H9 (cell line): ENCODE measurements around the gene FGD6. TPM values are rescaled to one million over a fixed set of nuclear protein-coding genes. Genes with fewer than 3 reads are reported as not detected.
A peak's percentile ranks its signal among the peaks of the same experiment; 100 is the strongest.

Experiments
- DNase-seq: peaks from one replicate; pipeline ENCODE4 v3.0.0-alpha.2; 2017
- H2AFZ ChIP-seq: one replicate; pipeline ENCODE4 v1.6.1; 2013; ENCODE audit warnings: mild to moderate bottlenecking, low read length, control low read depth, moderate library complexity
- H2AK5ac ChIP-seq: 2 replicates; pipeline ENCODE4 v1.6.1; 2013; ENCODE audit warnings: low read length, control low read depth, mixed read lengths; ENCODE audit not compliant: insufficient read length
- H2BK120ac ChIP-seq: one replicate; pipeline ENCODE4 v1.6.1; 2013; ENCODE audit warnings: low read depth, mild to moderate bottlenecking, low read length, control low read depth, inconsistent platforms; ENCODE audit not compliant: poor library complexity, severe bottlenecking
- H2BK12ac ChIP-seq: 2 replicates; pipeline ENCODE4 v1.6.1; 2013; ENCODE audit warnings: low read length, control low read depth, mixed read lengths, low read depth; ENCODE audit not compliant: insufficient read length
- H2BK15ac ChIP-seq: 2 replicates; pipeline ENCODE4 v1.6.1; 2013; ENCODE audit warnings: low read depth, low read length, control low read depth
- H2BK20ac ChIP-seq: one replicate; pipeline ENCODE4 v1.6.1; 2013; ENCODE audit warnings: low read depth, mild to moderate bottlenecking, low read length, control low read depth, inconsistent platforms; ENCODE audit not compliant: poor library complexity, severe bottlenecking
- H2BK5ac ChIP-seq: 2 replicates; pipeline ENCODE4 v1.6.1; 2013; ENCODE audit warnings: low read length, control low read depth, mixed read lengths; ENCODE audit not compliant: insufficient read length
- H3K14ac ChIP-seq: 2 replicates; pipeline ENCODE4 v1.6.1; 2013; ENCODE audit warnings: low read length, control low read depth; ENCODE audit not compliant: insufficient read depth
- H3K18ac ChIP-seq: 2 replicates; pipeline ENCODE4 v1.6.1; 2013; ENCODE audit warnings: low read depth, mild to moderate bottlenecking, mixed read lengths, low read length, control low read depth; ENCODE audit not compliant: insufficient read length
- H3K23ac ChIP-seq: 2 replicates; pipeline ENCODE4 v1.6.1; 2013; ENCODE audit warnings: low read length, control low read depth, mixed read lengths, low read depth; ENCODE audit not compliant: insufficient read length
- H3K23me2 ChIP-seq: 2 replicates; pipeline ENCODE4 v1.6.1; 2013; ENCODE audit warnings: low read depth, mild to moderate bottlenecking, mixed read lengths, low read length, control low read depth; ENCODE audit not compliant: insufficient read length, poor library complexity, severe bottlenecking
- H3K27ac ChIP-seq: 2 replicates; pipeline ENCODE4 v1.5.1; 2013; ENCODE audit warnings: low read length, control low read depth, mixed read lengths, low read depth; ENCODE audit not compliant: insufficient read length
- H3K27me3 ChIP-seq: 2 replicates; pipeline ENCODE4 v1.6.1; 2013; ENCODE audit warnings: low read length, control low read depth, inconsistent platforms; ENCODE audit not compliant: insufficient read depth
- H3K4ac ChIP-seq: 2 replicates; pipeline ENCODE4 v1.6.1; 2013; ENCODE audit warnings: low read depth, mild to moderate bottlenecking, control low read depth, inconsistent platforms, low read length, moderate library complexity
- H3K4me1 ChIP-seq: 2 replicates; pipeline ENCODE4 v1.6.1; 2013; ENCODE audit warnings: low read length, control low read depth, inconsistent platforms; ENCODE audit not compliant: insufficient read depth
- H3K4me2 ChIP-seq: 2 replicates; pipeline ENCODE4 v1.6.1; 2013; ENCODE audit warnings: low read length, control low read depth, mixed read lengths; ENCODE audit not compliant: insufficient read length, insufficient read depth
- H3K56ac ChIP-seq: 2 replicates; pipeline ENCODE4 v1.6.1; 2013; ENCODE audit warnings: low read depth, mild to moderate bottlenecking, mixed read lengths, low read length, control low read depth; ENCODE audit not compliant: insufficient read length
- H3K79me1 ChIP-seq: 2 replicates; pipeline ENCODE4 v1.6.1; 2013; ENCODE audit warnings: low read depth, mild to moderate bottlenecking, moderate library complexity, low read length, control low read depth, inconsistent platforms; ENCODE audit not compliant: insufficient read depth, poor library complexity, severe bottlenecking
- H3K79me2 ChIP-seq: 2 replicates; pipeline ENCODE4 v1.6.1; 2013; ENCODE audit warnings: low read length, control low read depth, inconsistent platforms; ENCODE audit not compliant: insufficient read depth
- H3K9ac ChIP-seq: 2 replicates; pipeline ENCODE4 v1.6.1; 2013; ENCODE audit warnings: low read length, control low read depth, mixed read lengths; ENCODE audit not compliant: insufficient read length; ENCODE audit errors: extremely low read depth
- H3K9me3 ChIP-seq: one replicate; pipeline ENCODE4 v1.6.1; 2013; ENCODE audit warnings: low read depth, low read length, inconsistent platforms; ENCODE audit not compliant: control insufficient read depth
- H3T11ph ChIP-seq: one replicate; pipeline ENCODE4 v1.6.1; 2013; ENCODE audit warnings: mild to moderate bottlenecking, low read length, control low read depth, inconsistent platforms
- H4K20me1 ChIP-seq: one replicate; pipeline ENCODE4 v1.6.1; 2013; ENCODE audit not compliant: control insufficient read depth, insufficient read length, insufficient read depth
- H4K5ac ChIP-seq: 2 replicates; pipeline ENCODE4 v1.6.1; 2013; ENCODE audit warnings: low read depth, mild to moderate bottlenecking, mixed read lengths, low read length, control low read depth; ENCODE audit not compliant: insufficient read length
- H4K8ac ChIP-seq: replicated peaks from 2 replicates; pipeline ENCODE4 v1.6.1; 2013; ENCODE audit warnings: low read length, control low read depth, mixed read lengths, low read depth; ENCODE audit not compliant: insufficient read length
- H4K91ac ChIP-seq: 2 replicates; pipeline ENCODE4 v1.6.1; 2013; ENCODE audit warnings: low read depth, mild to moderate bottlenecking, moderate library complexity, mixed read lengths, low read length, control low read depth; ENCODE audit not compliant: insufficient read length
- H3K27ac Mint-ChIP-seq, 3 experiments: 2 replicates in 2 of 3; 3 replicates in 1 of 3; pipeline ENCODE4 v1.8.0; 2020 to 2021; ENCODE audit warnings: mixed read lengths in 3 of 3, mild to moderate bottlenecking in 1 of 3, moderate library complexity in 1 of 3
- H3K27me3 Mint-ChIP-seq: 2 replicates; pipeline ENCODE4 v1.8.0; 2021; ENCODE audit warnings: low read depth, mild to moderate bottlenecking, moderate library complexity, mixed read lengths
- H3K36me3 Mint-ChIP-seq, 3 experiments: 2 replicates in 2 of 3; 3 replicates in 1 of 3; pipeline ENCODE4 v1.8.0; 2020 to 2021; ENCODE audit warnings: low read depth in 3 of 3, mixed read lengths in 3 of 3; ENCODE audit not compliant: insufficient read depth in 1 of 3
- H3K4me1 Mint-ChIP-seq, 2 experiments: 2 replicates each; pipeline ENCODE4 v1.8.0; 2020; ENCODE audit warnings: mixed read lengths in 2 of 2
- H3K4me3 Mint-ChIP-seq, 2 experiments: 2 replicates in 1 of 2; 3 replicates in 1 of 2; pipeline ENCODE4 v1.8.0; 2020 to 2021; ENCODE audit warnings: mild to moderate bottlenecking in 2 of 2, mixed read lengths in 2 of 2, moderate library complexity in 1 of 2
- H3K9me3 Mint-ChIP-seq, 2 experiments: 2 replicates in 1 of 2; 3 replicates in 1 of 2; pipeline ENCODE4 v1.8.0; 2020; ENCODE audit warnings: mild to moderate bottlenecking in 2 of 2, mixed read lengths in 2 of 2, moderate library complexity in 1 of 2
- WGBS: extraction: QIAGEN DNeasy Blood & Tissue Kit; methylation state at CpG from one replicate; pipeline ENCODE4 v1.1.7; 2013; ENCODE audit warnings: missing lambda C conversion rate, low lambda C conversion rate, mixed read lengths; ENCODE audit not compliant: insufficient read length; ENCODE audit errors: extremely low coverage; 5-methylcytosine and 5-hydroxymethylcytosine counted together
- total RNA-seq: library from RNA; stranded (reverse); gene quantifications from 2 replicates; pipeline ENCODE4 v1.2.1, GENCODE V29; 2021
- TF ChIP-seq, protein P1 (sequence below): fragments of 200-600 bp; sonication (generic); conservative IDR thresholded peaks from 3 replicates; pipeline ENCODE4 v1.8.0; 2021; ENCODE audit warnings: antibody characterized with exemption, mild to moderate bottlenecking

The FGD6 gene
- total RNA-seq, 1 experiment from 2014 or later = 39.5 TPM

DNA sequence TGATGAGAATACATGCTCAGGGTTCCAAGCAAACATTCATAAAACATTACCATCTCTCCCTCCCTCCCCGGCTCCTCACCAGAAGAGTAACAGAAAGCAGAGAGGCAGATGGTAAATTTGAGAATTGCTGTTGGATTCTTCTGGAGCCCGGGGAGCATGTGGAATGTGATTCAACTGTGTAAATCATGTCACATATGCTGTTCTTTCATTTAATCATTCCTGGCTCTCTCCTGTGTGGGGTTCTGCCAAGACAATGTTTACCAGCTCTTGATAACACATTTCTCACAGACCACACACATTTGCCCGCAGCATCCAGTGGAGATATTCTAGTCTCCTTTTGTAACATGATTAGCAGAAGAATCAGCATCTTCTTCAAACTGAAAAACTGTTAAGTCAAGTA lies 120.4 kb downstream of the FGD6 start:
- Histone ChIP-seq H4K91ac (no peak overlapping the region), H2BK5ac (no peak overlapping the region), H3T11ph (no peak overlapping the region), H4K8ac (no peak overlapping the region), H2BK15ac (no peak overlapping the region), H3K79me2 (no peaks in the 10 kb centered on the region), H4K20me1 (no peaks in the 10 kb centered on the region), H2BK12ac (no peak overlapping the region), H3K23me2 (no peaks in the 10 kb centered on the region), H3K4me1 (no peaks in the 10 kb centered on the region), H2AK5ac (no peak overlapping the region), H3K18ac (no peak overlapping the region), H3K27ac (no peak overlapping the region), H4K5ac (no peak overlapping the region), H3K4ac (no peak overlapping the region), H3K79me1 (no peaks in the 10 kb centered on the region), H2BK20ac (no peak overlapping the region), H3K9ac (no peak overlapping the region), H2AFZ (no peak overlapping the region), H3K23ac (no peak overlapping the region), H3K14ac (no peak overlapping the region), H3K9me3 (no peaks in the 10 kb centered on the region), H2BK120ac (no peak overlapping the region), H3K4me2 (no peak overlapping the region), H3K56ac (no peak overlapping the region), H3K27me3 (no peaks in the 10 kb centered on the region)
- H3K27me3 Mint-ChIP-seq = no peaks in the 10 kb centered on the region
- no peaks in the 10 kb centered on the region for H3K4me1 Mint-ChIP-seq
- H3K36me3 Mint-ChIP-seq = peaks cover 10 to 54% (median 53%) of the 10 kb centered on the region in 3 experiments; a peak in 6 of 7 replicates
- DNase-seq = no peak
- no peak overlapping the region for H3K4me3 Mint-ChIP-seq
- peak overlapping the region in 2 of 3 experiments; percentile 7 to 42; a peak in 1 of 7 replicates for H3K27ac Mint-ChIP-seq
- no CpG with 5 or more reads among the region's 3 CpGs for WGBS
- no peaks in the 10 kb centered on the region; a peak in 1 of 5 replicates for H3K9me3 Mint-ChIP-seq
- TF ChIP-seq, protein P1, sequence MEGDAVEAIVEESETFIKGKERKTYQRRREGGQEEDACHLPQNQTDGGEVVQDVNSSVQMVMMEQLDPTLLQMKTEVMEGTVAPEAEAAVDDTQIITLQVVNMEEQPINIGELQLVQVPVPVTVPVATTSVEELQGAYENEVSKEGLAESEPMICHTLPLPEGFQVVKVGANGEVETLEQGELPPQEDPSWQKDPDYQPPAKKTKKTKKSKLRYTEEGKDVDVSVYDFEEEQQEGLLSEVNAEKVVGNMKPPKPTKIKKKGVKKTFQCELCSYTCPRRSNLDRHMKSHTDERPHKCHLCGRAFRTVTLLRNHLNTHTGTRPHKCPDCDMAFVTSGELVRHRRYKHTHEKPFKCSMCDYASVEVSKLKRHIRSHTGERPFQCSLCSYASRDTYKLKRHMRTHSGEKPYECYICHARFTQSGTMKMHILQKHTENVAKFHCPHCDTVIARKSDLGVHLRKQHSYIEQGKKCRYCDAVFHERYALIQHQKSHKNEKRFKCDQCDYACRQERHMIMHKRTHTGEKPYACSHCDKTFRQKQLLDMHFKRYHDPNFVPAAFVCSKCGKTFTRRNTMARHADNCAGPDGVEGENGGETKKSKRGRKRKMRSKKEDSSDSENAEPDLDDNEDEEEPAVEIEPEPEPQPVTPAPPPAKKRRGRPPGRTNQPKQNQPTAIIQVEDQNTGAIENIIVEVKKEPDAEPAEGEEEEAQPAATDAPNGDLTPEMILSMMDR = no peak
